ENCODE measurements around the gene TLCD4. TPM values are rescaled to one million over a fixed set of nuclear protein-coding genes. Genes with fewer than 3 reads are reported as not detected.

Gene TLCD4
- total and polyA plus RNA-seq, 7 donors: 0.69 to 26.9 (median 14.3) TPM

DNA sequence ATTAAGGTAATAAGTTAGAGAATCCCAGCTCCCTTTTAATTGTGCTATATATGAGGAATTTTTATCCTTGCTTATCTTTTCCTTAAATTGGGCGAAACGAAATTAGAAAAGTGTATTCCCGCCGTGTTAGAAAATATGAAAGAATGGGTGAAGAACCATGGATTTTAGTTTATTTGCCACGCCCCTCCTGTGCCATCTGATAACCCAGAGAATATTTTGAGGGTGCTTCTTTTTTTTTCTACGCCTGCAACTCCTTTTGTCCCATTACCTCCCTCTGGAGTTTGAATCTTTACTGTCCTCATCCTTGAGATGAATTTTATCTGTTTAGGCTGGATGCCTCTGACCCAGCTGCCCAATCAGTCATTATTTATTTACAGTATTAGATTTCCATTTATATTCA lies 1.6 kb downstream of the TLCD4 start:
- ATAC-seq (no peak), DNase-seq (no peak)
- intact Hi-C loops (cut with DNase I): loop anchor here (5.0 kb wide), 3 partner anchors 36 to 114 kb away; partner anchors contain the start of genes ALG14 (in 1 of the 2) and RWDD3 (in 1 of the 2)
- Histone ChIP-seq H3K4me3 (peak overlapping the region; percentile 78), H3K4me1 (peaks cover 21% of the 10 kb centered on the region), H3K27ac (no peak overlapping the region), H3K9me3 (no peaks in the 10 kb centered on the region), H3K27me3 (ENCODE audit: insufficient read depth in 3 of 3, low read length in 2 of 3) (no peaks in the 10 kb centered on the region), H3K36me3 (ENCODE audit: insufficient read depth in 1 of 2, low read depth in 1 of 2) (no peaks in the 10 kb centered on the region)
- TF ChIP-seq, protein P1, sequence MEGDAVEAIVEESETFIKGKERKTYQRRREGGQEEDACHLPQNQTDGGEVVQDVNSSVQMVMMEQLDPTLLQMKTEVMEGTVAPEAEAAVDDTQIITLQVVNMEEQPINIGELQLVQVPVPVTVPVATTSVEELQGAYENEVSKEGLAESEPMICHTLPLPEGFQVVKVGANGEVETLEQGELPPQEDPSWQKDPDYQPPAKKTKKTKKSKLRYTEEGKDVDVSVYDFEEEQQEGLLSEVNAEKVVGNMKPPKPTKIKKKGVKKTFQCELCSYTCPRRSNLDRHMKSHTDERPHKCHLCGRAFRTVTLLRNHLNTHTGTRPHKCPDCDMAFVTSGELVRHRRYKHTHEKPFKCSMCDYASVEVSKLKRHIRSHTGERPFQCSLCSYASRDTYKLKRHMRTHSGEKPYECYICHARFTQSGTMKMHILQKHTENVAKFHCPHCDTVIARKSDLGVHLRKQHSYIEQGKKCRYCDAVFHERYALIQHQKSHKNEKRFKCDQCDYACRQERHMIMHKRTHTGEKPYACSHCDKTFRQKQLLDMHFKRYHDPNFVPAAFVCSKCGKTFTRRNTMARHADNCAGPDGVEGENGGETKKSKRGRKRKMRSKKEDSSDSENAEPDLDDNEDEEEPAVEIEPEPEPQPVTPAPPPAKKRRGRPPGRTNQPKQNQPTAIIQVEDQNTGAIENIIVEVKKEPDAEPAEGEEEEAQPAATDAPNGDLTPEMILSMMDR (IDR thresholded peaks at IDR 0.05): no peak
- WGBS, 3 donors: 76 to 88% (median 84%) methylated on average over 6 of the region's 6 CpGs

DNA sequence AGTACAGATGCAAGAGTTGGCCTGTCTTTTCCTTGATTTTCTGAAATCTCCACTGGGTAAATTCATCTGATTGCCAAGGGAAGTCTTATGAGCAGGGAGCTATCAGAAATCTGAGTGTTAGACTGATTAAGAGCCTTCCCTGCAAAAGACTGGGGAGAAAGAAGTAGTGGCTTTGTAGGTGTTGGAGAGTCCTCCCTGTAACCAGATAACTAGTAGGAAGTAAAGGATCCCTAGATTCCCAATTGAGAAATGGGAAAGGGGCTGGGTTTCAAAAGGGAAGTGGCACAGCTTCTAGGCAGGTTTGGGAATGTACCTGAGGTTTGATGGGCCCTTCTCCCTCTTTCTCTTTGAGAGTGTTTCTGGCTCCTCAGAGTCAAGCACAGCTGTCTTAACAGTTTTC lies 2.1 kb downstream of the TLCD4 start:
- no peak for ATAC-seq
- Histone ChIP-seq H3K9me3 (no peaks in the 10 kb centered on the region), H3K4me1 (peaks cover 27% of the 10 kb centered on the region), H3K4me3 (no peak overlapping the region), H3K27ac (no peak overlapping the region), H3K36me3 (ENCODE audit: insufficient read depth in 1 of 2, low read depth in 1 of 2) (no peaks in the 10 kb centered on the region), H3K27me3 (ENCODE audit: insufficient read depth in 3 of 3, low read length in 2 of 3) (no peaks in the 10 kb centered on the region)
- intact Hi-C loops (cut with DNase I): loop anchor here (5.0 kb wide), 3 partner anchors 37 to 113 kb away; partner anchors contain the start of genes ALG14 (in 1 of the 2) and RWDD3 (in 1 of the 2)
- TF ChIP-seq, protein P1 (IDR thresholded peaks at IDR 0.05): no peak
- no peak for DNase-seq

DNA sequence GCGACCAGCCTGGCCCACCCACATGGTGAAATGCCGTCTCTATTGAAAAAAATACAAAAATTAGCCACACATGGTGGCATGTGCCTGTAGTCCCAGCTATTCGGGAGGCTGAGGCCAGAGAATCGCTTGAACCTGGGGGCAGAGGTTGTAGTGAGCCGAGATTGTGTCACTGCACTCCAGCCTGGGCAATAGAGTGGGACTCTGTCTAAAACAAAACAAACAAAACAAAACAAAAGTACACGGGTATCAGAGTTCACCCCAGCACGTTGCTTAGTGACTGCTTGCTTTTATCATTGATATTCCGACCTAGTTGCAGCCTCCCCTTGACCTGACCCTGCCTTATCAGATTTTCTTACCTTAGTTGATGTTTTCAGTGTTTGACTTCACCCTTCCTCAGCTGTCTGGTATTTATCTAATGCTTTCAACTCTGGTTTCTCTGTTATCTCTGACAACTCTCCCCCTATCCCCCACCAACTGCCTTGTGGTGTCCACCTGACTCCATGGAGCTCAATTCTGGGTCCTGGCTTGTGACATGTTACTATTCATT lies 5.1 kb downstream of the TLCD4 start:
- ATAC-seq (no peak), DNase-seq (no peak)
- intact Hi-C loops (cut with DNase I): no loop called here
- 72 to 81% (median 77%) methylated on average over 8 of the region's 8 CpGs for WGBS, 3 donors
- Histone ChIP-seq H3K27me3 (ENCODE audit: insufficient read depth in 3 of 3, low read length in 2 of 3) (no peaks in the 10 kb centered on the region), H3K4me1 (peaks cover 37% of the 10 kb centered on the region), H3K9me3 (no peaks in the 10 kb centered on the region), H3K27ac (no peak overlapping the region), H3K4me3 (no peak overlapping the region), H3K36me3 (ENCODE audit: insufficient read depth in 1 of 2, low read depth in 1 of 2) (no peaks in the 10 kb centered on the region)
- TF ChIP-seq, protein P1 (IDR thresholded peaks at IDR 0.05): no peak

DNA sequence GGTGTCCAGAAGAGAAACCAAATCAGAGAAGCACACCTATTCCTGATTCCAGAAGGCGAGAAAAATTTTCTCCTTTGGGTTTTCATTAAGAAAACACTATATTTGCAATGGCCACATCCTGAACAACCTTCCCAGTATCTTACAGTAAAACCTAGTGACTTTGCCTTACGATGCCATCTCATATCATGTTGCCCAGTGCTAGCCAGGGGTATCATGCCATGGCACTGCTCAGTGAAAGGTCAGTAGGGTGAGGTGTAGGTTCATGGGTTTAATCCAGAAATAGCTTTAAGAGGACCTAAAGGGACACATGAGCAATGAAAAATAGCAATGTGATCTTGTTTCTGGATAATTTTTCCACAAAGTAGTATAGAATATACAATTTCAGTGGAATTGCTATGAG lies 7.2 kb downstream of the TLCD4 start:
- Histone ChIP-seq H3K27ac (no peak overlapping the region), H3K4me3 (no peak overlapping the region), H3K9me3 (no peaks in the 10 kb centered on the region), H3K27me3 (ENCODE audit: insufficient read depth in 3 of 3, low read length in 2 of 3) (no peaks in the 10 kb centered on the region), H3K36me3 (ENCODE audit: insufficient read depth in 1 of 2, low read depth in 1 of 2) (no peaks in the 10 kb centered on the region), H3K4me1 (peaks cover 33% of the 10 kb centered on the region)
- WGBS, 3 donors: 60 to 67% (median 63%) methylated on average over 2 of the region's 2 CpGs
- no peak for DNase-seq
- ATAC-seq: peak in 3 of 4 donors; percentile 57 to 73 (median 61)
- TF ChIP-seq, protein P1 (IDR thresholded peaks at IDR 0.05): no peak
- intact Hi-C loops (cut with DNase I): no loop called here

- H3K27ac ChIP-seq: no peak overlapping the region
- H3K27me3 ChIP-seq (ENCODE audit: insufficient read depth in 3 of 3, low read length in 2 of 3): no peaks in the 10 kb centered on the region
- H3K9me3 ChIP-seq: no peaks in the 10 kb centered on the region
- DNase-seq (no peak), ATAC-seq (no peak)
- H3K4me3 ChIP-seq: no peak overlapping the region
- peaks cover 26% of the 10 kb centered on the region for H3K4me1 ChIP-seq
- intact Hi-C loops (cut with DNase I): no loop called here
- H3K36me3 ChIP-seq (ENCODE audit: insufficient read depth in 1 of 2, low read depth in 1 of 2): no peaks in the 10 kb centered on the region
- TF ChIP-seq, protein P1 (IDR thresholded peaks at IDR 0.05): no peak
- 84 to 94% (median 89%) methylated on average over 3 of the region's 3 CpGs for WGBS, 3 donors
These were observed 9.2 kb downstream of the TLCD4 start for GRCh38 chr1:95126366-95126765.

Data from psoas muscle (tissue), 8 donors.